H1 (cell line): Measurements from ENCODE around the gene EGFR. TPM values are rescaled to one million over a fixed set of nuclear protein-coding genes. Genes with fewer than 3 reads are reported as not detected.

Source experiments
- CTCF ChIA-PET: fragments of 300-600 bp; sonication (Branson Sonifier 250); formaldehyde crosslinking; loops from one replicate; lab custom pipeline; 2021; ENCODE audit not compliant: partially characterized antibody; lab: Charles Lee
- POLR2A ChIA-PET: fragments of 300-600 bp; sonication (Branson Sonifier 250); formaldehyde crosslinking; loops from one replicate; lab custom pipeline; 2021; ENCODE audit warnings: inconsistent platforms; ENCODE audit not compliant: partially characterized antibody; lab: Charles Lee
- DNase-seq, 2 experiments: peaks; one replicate each; pipeline versions ENCODE4 v3.0.0 to v3.0.0-alpha.2; 2010 to 2022; ENCODE audit warnings: low spot score in 2 of 2, low read depth in 1 of 2, mixed read lengths in 1 of 2
- FAIRE-seq: peaks from 2 replicates; lab custom pipeline; 2011; peaks lifted over from hg19 to GRCh38; lab: Jason Lieb, UNC
- H2AFZ ChIP-seq: 2 replicates; pipeline ENCODE4 v1.8.1; 2012; ENCODE audit warnings: low read length, inconsistent platforms
- H2AK5ac ChIP-seq: 2 replicates; pipeline ENCODE4 v1.6.1; 2013; ENCODE audit warnings: low read depth, low read length
- H2BK120ac ChIP-seq: replicated peaks from 2 replicates; pipeline ENCODE3; 2013; ENCODE audit warnings: low read depth, low read length, inconsistent platforms
- H2BK12ac ChIP-seq: 2 replicates; pipeline ENCODE4 v1.6.1; 2013; ENCODE audit warnings: low read depth, low read length
- H2BK15ac ChIP-seq: 2 replicates; pipeline ENCODE4 v1.6.1; 2013; ENCODE audit warnings: low read length
- H2BK20ac ChIP-seq: 2 replicates; pipeline ENCODE4 v1.6.1; 2013; ENCODE audit warnings: low read length
- H2BK5ac ChIP-seq: 2 replicates; pipeline ENCODE4 v1.6.1; 2013; ENCODE audit warnings: low read depth, low read length
- H3K14ac ChIP-seq: 2 replicates; pipeline ENCODE4 v1.6.1; 2013; ENCODE audit warnings: inconsistent platforms; ENCODE audit not compliant: insufficient read length
- H3K18ac ChIP-seq: 2 replicates; pipeline ENCODE4 v1.6.1; 2013; ENCODE audit warnings: low read length; ENCODE audit errors: extremely low read depth
- H3K23ac ChIP-seq: 2 replicates; pipeline ENCODE4 v1.6.1; 2013; ENCODE audit warnings: inconsistent platforms; ENCODE audit not compliant: insufficient read length
- H3K23me2 ChIP-seq: 2 replicates; pipeline ENCODE4 v1.6.1; 2013; ENCODE audit warnings: low read depth, low read length
- H3K27ac ChIP-seq: 2 replicates; pipeline ENCODE4 v1.6.1; 2011; ENCODE audit warnings: low read depth, low read length, inconsistent platforms
- H3K27me3 ChIP-seq, 4 experiments: replicated peaks in 1 of 4; 1 replicate in 1 of 4; 2 replicates in 3 of 4; pipeline versions ENCODE4 v1.6.1 to v1.8.1; 2011 to 2013; ENCODE audit warnings: low read length in 3 of 4, mild to moderate bottlenecking in 3 of 4, inconsistent platforms in 2 of 4, mixed read lengths in 2 of 4, moderate library complexity in 1 of 4; ENCODE audit not compliant: control insufficient read depth in 3 of 4, insufficient read depth in 3 of 4; ENCODE audit errors: extremely low read depth in 1 of 4
- H3K36me3 ChIP-seq, 4 experiments: 2 replicates each; pipeline versions ENCODE4 v1.6.1 to v1.8.1; 2011 to 2013; ENCODE audit warnings: mild to moderate bottlenecking in 4 of 4, low read length in 3 of 4, moderate library complexity in 2 of 4, control low read depth in 1 of 4, inconsistent platforms in 1 of 4; ENCODE audit not compliant: insufficient read depth in 4 of 4, control insufficient read depth in 2 of 4
- H3K4ac ChIP-seq: replicated peaks from 2 replicates; pipeline ENCODE3; 2013; ENCODE audit warnings: low read length, low read depth, mixed read lengths, inconsistent platforms; ENCODE audit not compliant: insufficient read length
- H3K4me1 ChIP-seq, 4 experiments: replicated peaks in 1 of 4; 1 replicate in 1 of 4; 2 replicates in 3 of 4; pipeline versions ENCODE4 v1.6.1 to v1.8.1; 2011 to 2013; ENCODE audit warnings: low read length in 3 of 4, inconsistent platforms in 2 of 4, mixed read lengths in 1 of 4; ENCODE audit not compliant: insufficient read depth in 4 of 4, control insufficient read depth in 3 of 4
- H3K4me2 ChIP-seq, 2 experiments: 2 replicates each; pipeline versions ENCODE4 v1.6.1 to v1.8.1; 2011 to 2013; ENCODE audit warnings: low read depth in 2 of 2, low read length in 2 of 2, control low read depth in 1 of 2, inconsistent platforms in 1 of 2, mild to moderate bottlenecking in 1 of 2; ENCODE audit not compliant: insufficient read depth in 1 of 2
- H3K4me3 ChIP-seq, 4 experiments: fragments of 200-600, 300-600 bp in 1 of 4; sonication (generic), shearing (Covaris generic), sonication (Bioruptor Twin) in 1 of 4; 2 replicates each; pipeline versions ENCODE4 v1.5.1 to v1.8.1; 2011 to 2016; ENCODE audit warnings: low read length in 4 of 4, low read depth in 3 of 4, control low read depth in 2 of 4, inconsistent platforms in 2 of 4, mild to moderate bottlenecking in 2 of 4, mixed read lengths in 1 of 4, moderate library complexity in 1 of 4; ENCODE audit not compliant: insufficient read depth in 2 of 4; ENCODE audit errors: extremely low read depth in 1 of 4
- H3K56ac ChIP-seq: replicated peaks from 2 replicates; pipeline ENCODE3; 2013; ENCODE audit warnings: low read depth, mild to moderate bottlenecking, mixed read lengths, low read length, inconsistent platforms; ENCODE audit not compliant: insufficient read length
- H3K79me1 ChIP-seq: 2 replicates; pipeline ENCODE4 v1.6.1; 2013; ENCODE audit warnings: low read depth, low read length, control low read depth
- H3K79me2 ChIP-seq, 2 experiments: 2 replicates each; pipeline versions ENCODE4 v1.6.1 to v1.8.1; 2012 to 2013; ENCODE audit warnings: low read length in 2 of 2, mild to moderate bottlenecking in 2 of 2, inconsistent platforms in 1 of 2; ENCODE audit not compliant: insufficient read depth in 2 of 2, control insufficient read depth in 1 of 2
- H3K9ac ChIP-seq, 4 experiments: replicated peaks in 1 of 4; 1 replicate in 1 of 4; 2 replicates in 3 of 4; pipeline versions ENCODE4 v1.6.1 to v1.8.1; 2011 to 2013; ENCODE audit warnings: low read depth in 3 of 4, low read length in 3 of 4, control low read depth in 2 of 4, mild to moderate bottlenecking in 2 of 4, moderate library complexity in 2 of 4, inconsistent platforms in 1 of 4; ENCODE audit errors: extremely low read depth in 1 of 4
- H3K9me3 ChIP-seq, 2 experiments: 2 replicates each; pipeline versions ENCODE4 v1.6.1 to v1.8.1; 2012 to 2013; ENCODE audit warnings: mild to moderate bottlenecking in 2 of 2, moderate library complexity in 2 of 2, control low read depth in 1 of 2, inconsistent platforms in 1 of 2, low read depth in 1 of 2, low read length in 1 of 2, mixed read lengths in 1 of 2; ENCODE audit not compliant: insufficient read depth in 2 of 2
- H4K20me1 ChIP-seq, 2 experiments: replicated peaks in 1 of 2; 2 replicates each; pipeline versions ENCODE3 to v1.8.1; 2011 to 2013; ENCODE audit warnings: inconsistent platforms in 2 of 2, low read length in 2 of 2, mild to moderate bottlenecking in 1 of 2; ENCODE audit not compliant: insufficient read depth in 2 of 2, control insufficient read depth in 1 of 2
- H4K5ac ChIP-seq: 2 replicates; pipeline ENCODE4 v1.6.1; 2013; ENCODE audit warnings: low read length, low read depth, mixed read lengths, inconsistent platforms; ENCODE audit not compliant: insufficient read length
- H4K8ac ChIP-seq: 2 replicates; pipeline ENCODE4 v1.8.0; 2013; ENCODE audit warnings: mild to moderate bottlenecking, moderate library complexity, low read length, inconsistent platforms; ENCODE audit not compliant: insufficient read depth; ENCODE audit errors: extremely low read depth
- H4K91ac ChIP-seq: replicated peaks from 2 replicates; pipeline ENCODE3; 2013; ENCODE audit warnings: low read length, mixed read lengths, inconsistent platforms; ENCODE audit not compliant: insufficient read length
- KDM4A ChIP-seq: IDR thresholded peaks from one replicate; pipeline ENCODE4 v1.7.1; 2012; ENCODE audit warnings: low read depth, mild to moderate bottlenecking, moderate library complexity, low read length, inconsistent platforms; ENCODE audit not compliant: severe bottlenecking
- SP2 ChIP-seq: IDR thresholded peaks from 2 replicates; pipeline ENCODE4 v1.6.1; 2012; ENCODE audit warnings: mild to moderate bottlenecking, low read length, inconsistent platforms
- WGBS, 2 experiments: shearing (Covaris generic) in 1 of 2; methylation state at CpG; one replicate each; pipeline versions ENCODE4 v1.1.6 to v1.1.7; 2013 to 2015; ENCODE audit warnings: low lambda C conversion rate in 2 of 2, mixed read lengths in 2 of 2, inconsistent platforms in 1 of 2, low coverage in 1 of 2, missing lambda C conversion rate in 1 of 2; ENCODE audit not compliant: insufficient replicate concordance in 2 of 2, insufficient coverage in 1 of 2, insufficient read length in 1 of 2; ENCODE audit errors: extremely low coverage in 1 of 2, missing lambda C conversion rate in 1 of 2; 5-methylcytosine and 5-hydroxymethylcytosine counted together
- polyA plus RNA-seq, 7 experiments: library from polyadenylated mRNA; depleted of rRNA in 3 of 7; stranded (reverse) in 5 of 7; unstranded in 2 of 7; fragments of >200 nt in 5 of 7; fragments of 200-250 nt in 2 of 7; gene quantifications; 1 replicate in 5 of 7; 2 replicates in 1 of 7; 4 replicates in 1 of 7; pipeline versions ENCODE4 v1.2.1 to v1.2.3, GENCODE V29; 2011 to 2013; ENCODE audit warnings: missing spikeins in 2 of 7, mixed read lengths in 2 of 7
- total RNA-seq: library from RNA; stranded (reverse); fragmentation: NEBNext Ultra II Directional; extraction: Animal tissue kit (Norgen Biotek cat#: 25700); gene quantifications from 2 replicates; pipeline ENCODE4 v1.2.1, GENCODE V29; 2021

The EGFR gene
- total and polyA plus RNA-seq, 2 of the 8 experiments (the other 6 are each of a cell fraction or from before 2014, with no cell fraction given) = 1.9 to 5.8 TPM

DNA sequence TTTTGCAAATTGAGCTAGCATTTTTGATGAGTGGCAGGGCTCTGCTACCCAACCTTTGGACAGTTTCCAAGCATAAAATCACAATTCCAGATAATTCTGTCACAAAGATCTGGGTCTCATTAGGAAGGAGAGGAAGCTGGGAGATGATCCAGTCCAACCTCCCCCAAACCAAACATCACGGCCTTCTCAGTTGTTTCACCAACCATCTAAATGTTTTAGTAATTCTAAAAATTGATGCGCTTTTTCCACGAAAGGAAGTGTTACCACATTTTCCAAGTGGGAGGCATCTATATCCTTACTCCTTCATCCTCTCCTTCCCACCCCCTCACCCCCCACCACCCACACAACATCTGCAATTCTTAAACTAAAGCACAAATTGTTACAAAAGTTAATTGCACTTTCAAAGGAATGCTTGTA lies 108.3 kb downstream of the EGFR start:
- H4K91ac ChIP-seq = no peak overlapping the region
- FAIRE-seq = no peak
- POLR2A ChIA-PET = no interaction called here
- TF ChIP-seq SP2 (no peak), KDM4A (no peak)

More for the DNA sequence above, 108.3 kb downstream of the EGFR start:
- Histone ChIP-seq H2BK5ac (no peak overlapping the region), H4K8ac (no peak overlapping the region), H3K23me2 (0 out of 2 replicates have a peak, but pooled peaks cover 2% of the 10 kb centered on the region), H3K23ac (no peak overlapping the region), H3K79me2 (no peaks in the 10 kb centered on the region), H2AK5ac (no peak overlapping the region), H3K14ac (no peak overlapping the region), H2BK20ac (no peak overlapping the region), H3K9me3 (no peaks in the 10 kb centered on the region), H4K20me1 (no peaks in the 10 kb centered on the region), H2AFZ (no peak overlapping the region), H3K79me1 (no peaks in the 10 kb centered on the region), H3K27ac (no peak overlapping the region), H3K56ac (no peak overlapping the region), H2BK15ac (no peak overlapping the region), H3K18ac (no peak overlapping the region), H4K5ac (no peak overlapping the region), H3K4ac (no peak overlapping the region), H3K27me3 (no peaks in the 10 kb centered on the region), H3K4me3 (no peak overlapping the region), H2BK120ac (no peak overlapping the region), H3K9ac (no peak overlapping the region), H3K4me2 (no peak overlapping the region), H2BK12ac (no peak overlapping the region), H3K36me3 (no peaks in the 10 kb centered on the region), H3K4me1 (peaks cover 0 to 6% (median under 1%) of the 10 kb centered on the region in 4 experiments; a peak in 4 of 7 replicates)
- DNase-seq = no peak
- CTCF ChIA-PET = interaction anchor here (1.3 to 2.8 kb wide), 2 partner anchors 18 to 128 kb away, joined by 3 to 9 read pairs; no protein-coding TSS in a partner anchor
- 100% methylated on average over 3 of the region's 3 CpGs; no CpG with 5 or more reads in 1 of the 2 experiments for WGBS, 2 experiments
